GM12891 (cell line): ENCODE data around the gene LHFPL3.

Experiments used
- PAX5 ChIP-seq: IDR thresholded peaks from 2 replicates; pipeline ENCODE4 v1.6.1; 2011; ENCODE audit warnings: low read length, moderate library complexity, mild to moderate bottlenecking; ENCODE audit not compliant: insufficient read depth, severe bottlenecking
- POLR2A ChIP-seq: IDR thresholded peaks from 2 replicates; pipeline ENCODE4 v1.6.1; 2011; ENCODE audit warnings: low read depth, low read length, control low read depth
- POLR2AphosphoS5 ChIP-seq: IDR thresholded peaks from 2 replicates; pipeline ENCODE4 v1.6.1; 2011; ENCODE audit warnings: low read depth, low read length, control low read depth

DNA sequence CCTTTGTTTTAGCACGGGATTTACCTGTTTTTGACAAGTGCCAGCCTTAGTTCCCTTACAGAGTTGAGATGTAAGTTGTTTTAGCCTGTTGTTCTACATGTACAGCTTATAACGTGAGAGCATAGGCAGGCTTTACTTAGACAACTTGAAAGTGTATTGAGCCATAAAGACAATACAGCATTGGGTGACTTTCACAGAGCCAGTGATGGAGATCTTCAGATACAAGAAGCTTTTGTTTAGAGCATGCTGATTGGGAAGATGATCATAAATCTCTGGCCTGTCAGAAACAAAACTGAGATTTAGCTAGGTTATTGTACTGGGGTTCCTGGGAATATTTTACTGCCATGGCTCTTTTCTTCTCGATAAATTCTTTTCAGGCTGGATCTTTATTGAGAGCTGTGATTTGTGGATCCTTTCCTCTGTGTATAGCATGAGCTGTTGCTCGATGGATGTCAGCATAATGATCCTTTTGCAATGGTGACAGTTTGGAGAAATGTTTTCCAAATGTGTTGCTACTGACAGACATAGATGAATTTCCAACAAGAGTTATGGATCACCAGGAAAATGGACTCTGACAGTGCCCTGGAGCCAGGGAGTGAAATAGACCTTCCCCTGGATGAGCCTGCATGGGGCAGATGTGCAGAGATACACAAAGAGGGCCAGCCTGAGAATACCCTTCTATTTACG is 30.2 kb downstream of the LHFPL3 start:
- no peak for TF ChIP-seq POLR2AphosphoS5
- TF ChIP-seq POLR2A, result no peak
- TF ChIP-seq PAX5, result no peak
